SK-N-SH treated with all-trans-retinoic acid at 6 μM for 48 hours (cell line): Measurements from ENCODE around the gene ZDHHC4.

ENCODE experiments used
- ATAC-seq: fragments of 200-7000 bp; cut with Tn5 transposase; 3 replicates; pipeline ENCODE4 v1.9.1; 2020; ENCODE audit warnings: mild to moderate bottlenecking, moderate library complexity
- ARNTL ChIP-seq: fragments of 450-650 bp; formaldehyde crosslinking; IDR thresholded peaks from 2 replicates; pipeline ENCODE4 v1.5.0; 2020; ENCODE audit warnings: low read depth, mild to moderate bottlenecking, moderate library complexity, borderline replicate concordance
- BACH2 ChIP-seq: fragments of 250-450 bp; sonication (Bioruptor Pico); IDR thresholded peaks from 2 replicates; pipeline ENCODE4 v1.9.0; 2021; ENCODE audit warnings: mild to moderate bottlenecking, borderline replicate concordance
- CSDC2 ChIP-seq: fragments of 250-450 bp; sonication (Bioruptor Pico); IDR thresholded peaks from 2 replicates; pipeline ENCODE4 v1.5.0; 2020; ENCODE audit warnings: mild to moderate bottlenecking, moderate library complexity
- GLIS3 ChIP-seq: fragments of 250-450 bp; sonication (Bioruptor Pico); IDR thresholded peaks from 2 replicates; pipeline ENCODE4 v1.5.0; 2020; ENCODE audit warnings: mild to moderate bottlenecking, moderate library complexity
- ISL1 ChIP-seq: fragments of 250-450 bp; sonication (Bioruptor Pico); IDR thresholded peaks from 2 replicates; pipeline ENCODE4 v2.1.2; 2022; ENCODE audit warnings: mild to moderate bottlenecking, moderate library complexity
- OSR1 ChIP-seq: fragments of 250-450 bp; sonication (Bioruptor Pico); IDR thresholded peaks from 2 replicates; pipeline ENCODE4 v1.8.0; 2022; ENCODE audit warnings: moderate library complexity, mild to moderate bottlenecking, inconsistent platforms
- PPARA ChIP-seq: fragments of 250-450 bp; sonication (Bioruptor Pico); IDR thresholded peaks from 2 replicates; pipeline ENCODE4 v1.5.0; 2020; ENCODE audit warnings: mild to moderate bottlenecking, borderline replicate concordance
- RARB ChIP-seq: fragments of 250-450 bp; sonication (Bioruptor Pico); IDR thresholded peaks from 2 replicates; pipeline ENCODE4 v1.8.0; 2021; ENCODE audit warnings: mild to moderate bottlenecking, moderate library complexity
- SNAI2 ChIP-seq: fragments of 250-450 bp; sonication (Bioruptor Pico); IDR thresholded peaks from 2 replicates; pipeline ENCODE4 v1.5.0; 2020; ENCODE audit warnings: mild to moderate bottlenecking, moderate library complexity
- TCF4 ChIP-seq: fragments of 250-450 bp; sonication (Bioruptor Pico); IDR thresholded peaks from 2 replicates; pipeline ENCODE4 v1.8.0; 2021; ENCODE audit warnings: mild to moderate bottlenecking, moderate library complexity, borderline replicate concordance
- TOX ChIP-seq: fragments of 250-450 bp; sonication (Bioruptor Pico); IDR thresholded peaks from 2 replicates; pipeline ENCODE4 v1.8.0; 2021; ENCODE audit warnings: mild to moderate bottlenecking, moderate library complexity, borderline replicate concordance
- ZFP3 ChIP-seq: fragments of 250-450 bp; sonication (Bioruptor Pico); IDR thresholded peaks from 2 replicates; pipeline ENCODE4 v1.5.0; 2020; ENCODE audit warnings: mild to moderate bottlenecking, moderate library complexity
- ZFP30 ChIP-seq: fragments of 450-650 bp; formaldehyde crosslinking; IDR thresholded peaks from 2 replicates; pipeline ENCODE4 v1.5.0; 2022; ENCODE audit warnings: mild to moderate bottlenecking, moderate library complexity
- ZNF565 ChIP-seq: fragments of 450-650 bp; formaldehyde crosslinking; conservative IDR thresholded peaks from 2 replicates; pipeline ENCODE4 v1.5.0; 2020; ENCODE audit warnings: low read depth, mild to moderate bottlenecking, moderate library complexity
- ZNF70 ChIP-seq: fragments of 450-650 bp; formaldehyde crosslinking; IDR thresholded peaks from 2 replicates; pipeline ENCODE4 v1.5.0; 2020; ENCODE audit warnings: mild to moderate bottlenecking, moderate library complexity
- ZNF8 ChIP-seq: fragments of 450-650 bp; formaldehyde crosslinking; IDR thresholded peaks from 2 replicates; pipeline ENCODE4 v1.5.0; 2020; ENCODE audit warnings: mild to moderate bottlenecking, moderate library complexity
- TF ChIP-seq, protein P1 (sequence below): fragments of 250-450 bp; sonication (Bioruptor Pico); IDR thresholded peaks from 2 replicates; pipeline ENCODE4 v1.5.1; 2021; ENCODE audit warnings: mild to moderate bottlenecking, moderate library complexity
- TF ChIP-seq, protein P2 (sequence below): fragments of 250-450 bp; sonication (Bioruptor Pico); IDR thresholded peaks from 2 replicates; pipeline ENCODE4 v1.5.0; 2020; ENCODE audit warnings: mild to moderate bottlenecking, moderate library complexity
- TF ChIP-seq, protein P3 (sequence below): fragments of 250-450 bp; sonication (Bioruptor Pico); IDR thresholded peaks from 2 replicates; pipeline ENCODE4 v1.8.0; 2020; ENCODE audit warnings: mild to moderate bottlenecking, moderate library complexity, borderline replicate concordance
- TF ChIP-seq, protein P4 (sequence below): fragments of 250-450 bp; sonication (Bioruptor Pico); IDR thresholded peaks from 2 replicates; pipeline ENCODE4 v1.5.1; 2020; ENCODE audit warnings: low read depth, mild to moderate bottlenecking, moderate library complexity
- TF ChIP-seq, protein P5 (sequence below): fragments of 250-450 bp; sonication (Bioruptor Pico); IDR thresholded peaks from 2 replicates; pipeline ENCODE4 v1.8.0; 2021; ENCODE audit warnings: low read depth, mild to moderate bottlenecking, moderate library complexity, borderline replicate concordance

ZDHHC4 gene

DNA sequence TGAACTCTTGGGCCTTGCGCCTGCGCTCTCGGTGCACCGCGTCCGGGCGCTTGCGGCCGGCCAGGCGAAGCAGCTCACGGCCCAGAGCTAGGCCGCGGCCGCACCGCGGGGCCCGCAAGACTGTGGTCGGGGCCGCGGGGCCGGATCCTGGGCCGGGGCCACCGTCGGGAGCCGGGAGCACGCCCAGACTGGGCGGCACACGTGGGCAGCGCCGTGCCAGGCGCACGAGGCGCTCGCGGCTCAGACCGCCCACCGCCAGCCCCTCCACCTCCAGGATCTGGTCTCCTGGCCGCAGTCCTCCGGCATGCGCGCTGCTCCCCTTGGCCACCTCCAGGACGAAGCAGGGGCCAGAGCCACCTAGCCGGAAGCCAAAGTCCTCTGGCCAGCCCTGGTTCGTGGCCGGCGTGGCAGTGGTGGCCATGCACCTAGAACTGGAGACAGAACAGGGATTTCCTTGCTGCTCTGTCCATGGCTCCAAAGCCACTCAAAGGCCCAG lies 26.2 kb upstream of the ZDHHC4 start, which contains the start of gene GRID2IP:
Gene GRID2IP, minus strand, starts transcription at position 446 of the 496 bp plus-strand sequence. Its CDS starts 25 bp downstream, at position 421.
- no peak for ATAC-seq
- TF ChIP-seq TOX (CRISPR knock-in tag) = no peak
- TF ChIP-seq, protein P1, sequence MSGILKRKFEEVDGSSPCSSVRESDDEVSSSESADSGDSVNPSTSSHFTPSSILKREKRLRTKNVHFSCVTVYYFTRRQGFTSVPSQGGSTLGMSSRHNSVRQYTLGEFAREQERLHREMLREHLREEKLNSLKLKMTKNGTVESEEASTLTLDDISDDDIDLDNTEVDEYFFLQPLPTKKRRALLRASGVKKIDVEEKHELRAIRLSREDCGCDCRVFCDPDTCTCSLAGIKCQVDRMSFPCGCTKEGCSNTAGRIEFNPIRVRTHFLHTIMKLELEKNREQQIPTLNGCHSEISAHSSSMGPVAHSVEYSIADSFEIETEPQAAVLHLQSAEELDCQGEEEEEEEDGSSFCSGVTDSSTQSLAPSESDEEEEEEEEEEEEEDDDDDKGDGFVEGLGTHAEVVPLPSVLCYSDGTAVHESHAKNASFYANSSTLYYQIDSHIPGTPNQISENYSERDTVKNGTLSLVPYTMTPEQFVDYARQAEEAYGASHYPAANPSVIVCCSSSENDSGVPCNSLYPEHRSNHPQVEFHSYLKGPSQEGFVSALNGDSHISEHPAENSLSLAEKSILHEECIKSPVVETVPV (CRISPR knock-in tag) = no peak
- no peak for TF ChIP-seq SNAI2 (CRISPR knock-in tag)
- no peak for TF ChIP-seq ZFP3 (CRISPR knock-in tag)
- no peak for TF ChIP-seq OSR1 (CRISPR knock-in tag)
- TF ChIP-seq, protein P2, sequence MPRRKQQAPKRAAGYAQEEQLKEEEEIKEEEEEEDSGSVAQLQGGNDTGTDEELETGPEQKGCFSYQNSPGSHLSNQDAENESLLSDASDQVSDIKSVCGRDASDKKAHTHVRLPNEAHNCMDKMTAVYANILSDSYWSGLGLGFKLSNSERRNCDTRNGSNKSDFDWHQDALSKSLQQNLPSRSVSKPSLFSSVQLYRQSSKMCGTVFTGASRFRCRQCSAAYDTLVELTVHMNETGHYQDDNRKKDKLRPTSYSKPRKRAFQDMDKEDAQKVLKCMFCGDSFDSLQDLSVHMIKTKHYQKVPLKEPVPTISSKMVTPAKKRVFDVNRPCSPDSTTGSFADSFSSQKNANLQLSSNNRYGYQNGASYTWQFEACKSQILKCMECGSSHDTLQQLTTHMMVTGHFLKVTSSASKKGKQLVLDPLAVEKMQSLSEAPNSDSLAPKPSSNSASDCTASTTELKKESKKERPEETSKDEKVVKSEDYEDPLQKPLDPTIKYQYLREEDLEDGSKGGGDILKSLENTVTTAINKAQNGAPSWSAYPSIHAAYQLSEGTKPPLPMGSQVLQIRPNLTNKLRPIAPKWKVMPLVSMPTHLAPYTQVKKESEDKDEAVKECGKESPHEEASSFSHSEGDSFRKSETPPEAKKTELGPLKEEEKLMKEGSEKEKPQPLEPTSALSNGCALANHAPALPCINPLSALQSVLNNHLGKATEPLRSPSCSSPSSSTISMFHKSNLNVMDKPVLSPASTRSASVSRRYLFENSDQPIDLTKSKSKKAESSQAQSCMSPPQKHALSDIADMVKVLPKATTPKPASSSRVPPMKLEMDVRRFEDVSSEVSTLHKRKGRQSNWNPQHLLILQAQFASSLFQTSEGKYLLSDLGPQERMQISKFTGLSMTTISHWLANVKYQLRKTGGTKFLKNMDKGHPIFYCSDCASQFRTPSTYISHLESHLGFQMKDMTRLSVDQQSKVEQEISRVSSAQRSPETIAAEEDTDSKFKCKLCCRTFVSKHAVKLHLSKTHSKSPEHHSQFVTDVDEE (CRISPR knock-in tag) = no peak
- TF ChIP-seq ZNF8 (CRISPR knock-in tag) = no peak
- no peak for TF ChIP-seq ZNF70 (CRISPR knock-in tag)
- TF ChIP-seq BACH2 (CRISPR knock-in tag) = no peak
- TF ChIP-seq ZFP30 = no peak
- TF ChIP-seq ISL1 (CRISPR knock-in tag) = no peak
- TF ChIP-seq RARB (CRISPR knock-in tag) = no peak
- TF ChIP-seq, protein P3, sequence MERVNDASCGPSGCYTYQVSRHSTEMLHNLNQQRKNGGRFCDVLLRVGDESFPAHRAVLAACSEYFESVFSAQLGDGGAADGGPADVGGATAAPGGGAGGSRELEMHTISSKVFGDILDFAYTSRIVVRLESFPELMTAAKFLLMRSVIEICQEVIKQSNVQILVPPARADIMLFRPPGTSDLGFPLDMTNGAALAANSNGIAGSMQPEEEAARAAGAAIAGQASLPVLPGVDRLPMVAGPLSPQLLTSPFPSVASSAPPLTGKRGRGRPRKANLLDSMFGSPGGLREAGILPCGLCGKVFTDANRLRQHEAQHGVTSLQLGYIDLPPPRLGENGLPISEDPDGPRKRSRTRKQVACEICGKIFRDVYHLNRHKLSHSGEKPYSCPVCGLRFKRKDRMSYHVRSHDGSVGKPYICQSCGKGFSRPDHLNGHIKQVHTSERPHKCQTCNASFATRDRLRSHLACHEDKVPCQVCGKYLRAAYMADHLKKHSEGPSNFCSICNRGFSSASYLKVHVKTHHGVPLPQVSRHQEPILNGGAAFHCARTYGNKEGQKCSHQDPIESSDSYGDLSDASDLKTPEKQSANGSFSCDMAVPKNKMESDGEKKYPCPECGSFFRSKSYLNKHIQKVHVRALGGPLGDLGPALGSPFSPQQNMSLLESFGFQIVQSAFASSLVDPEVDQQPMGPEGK = no peak
- no peak for TF ChIP-seq PPARA (CRISPR knock-in tag)
- no peak for TF ChIP-seq ARNTL (CRISPR knock-in tag)
- no peak for TF ChIP-seq GLIS3 (CRISPR knock-in tag)
- no peak for TF ChIP-seq TCF4 (CRISPR knock-in tag)
- no peak for TF ChIP-seq CSDC2
- TF ChIP-seq, protein P4, sequence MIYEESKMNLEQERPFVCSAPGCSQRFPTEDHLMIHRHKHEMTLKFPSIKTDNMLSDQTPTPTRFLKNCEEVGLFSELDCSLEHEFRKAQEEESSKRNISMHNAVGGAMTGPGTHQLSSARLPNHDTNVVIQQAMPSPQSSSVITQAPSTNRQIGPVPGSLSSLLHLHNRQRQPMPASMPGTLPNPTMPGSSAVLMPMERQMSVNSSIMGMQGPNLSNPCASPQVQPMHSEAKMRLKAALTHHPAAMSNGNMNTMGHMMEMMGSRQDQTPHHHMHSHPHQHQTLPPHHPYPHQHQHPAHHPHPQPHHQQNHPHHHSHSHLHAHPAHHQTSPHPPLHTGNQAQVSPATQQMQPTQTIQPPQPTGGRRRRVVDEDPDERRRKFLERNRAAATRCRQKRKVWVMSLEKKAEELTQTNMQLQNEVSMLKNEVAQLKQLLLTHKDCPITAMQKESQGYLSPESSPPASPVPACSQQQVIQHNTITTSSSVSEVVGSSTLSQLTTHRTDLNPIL (CRISPR knock-in tag) = no peak
- TF ChIP-seq, all 23 proteins: peak for 0

DNA sequence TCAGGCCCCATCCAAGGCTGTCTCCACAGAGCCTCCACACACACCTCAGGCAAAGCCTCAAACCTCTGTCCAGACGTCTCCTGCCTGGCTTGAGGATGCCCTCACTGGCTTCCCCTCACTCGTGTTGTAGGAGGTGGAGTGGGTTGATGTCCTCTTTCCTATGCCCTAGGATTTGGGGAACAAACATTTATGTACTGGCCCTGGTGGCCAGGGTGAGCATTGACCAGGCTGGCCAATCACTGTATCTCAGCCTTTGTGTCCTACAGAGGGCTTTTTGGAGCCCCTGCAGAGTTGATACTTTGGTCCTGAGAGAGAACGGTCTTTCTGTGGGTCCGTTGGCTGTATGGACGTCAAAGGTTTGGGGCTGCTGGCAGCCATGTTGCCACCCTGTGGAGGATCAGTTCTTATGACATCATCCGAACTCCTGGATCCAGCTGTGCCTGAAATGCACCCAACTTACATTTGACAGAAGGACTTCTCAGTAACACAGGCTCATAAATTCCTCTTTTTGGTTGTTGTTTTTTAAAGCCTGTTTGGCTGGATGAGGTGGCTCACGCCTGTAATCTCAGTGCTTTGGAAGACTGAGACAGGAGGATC lies 23.7 kb upstream of the ZDHHC4 start:
- ATAC-seq = peak; percentile 64
- no peak for TF ChIP-seq ZNF565 (CRISPR knock-in tag)

DNA sequence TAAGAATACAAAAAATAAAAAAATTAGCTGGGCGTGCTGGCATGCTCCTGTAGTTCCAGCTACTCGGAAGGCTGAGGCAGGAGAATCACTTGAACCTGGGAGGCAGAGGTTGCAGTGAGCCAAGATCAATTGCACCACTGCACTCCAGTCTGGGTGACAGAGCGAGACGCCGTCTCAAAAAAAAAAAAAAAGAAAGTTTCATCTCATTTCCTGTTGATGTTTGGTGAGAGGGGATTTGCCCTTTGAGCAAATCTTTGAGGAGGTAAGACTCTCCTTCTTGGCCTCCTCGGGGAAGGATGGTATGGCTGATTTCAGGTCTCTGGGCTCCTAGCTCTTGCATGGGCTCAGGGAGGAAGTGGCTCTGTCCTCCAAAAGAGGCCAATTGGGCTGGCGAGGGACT lies 22.4 kb upstream of the ZDHHC4 start:
- TF ChIP-seq, protein P5, sequence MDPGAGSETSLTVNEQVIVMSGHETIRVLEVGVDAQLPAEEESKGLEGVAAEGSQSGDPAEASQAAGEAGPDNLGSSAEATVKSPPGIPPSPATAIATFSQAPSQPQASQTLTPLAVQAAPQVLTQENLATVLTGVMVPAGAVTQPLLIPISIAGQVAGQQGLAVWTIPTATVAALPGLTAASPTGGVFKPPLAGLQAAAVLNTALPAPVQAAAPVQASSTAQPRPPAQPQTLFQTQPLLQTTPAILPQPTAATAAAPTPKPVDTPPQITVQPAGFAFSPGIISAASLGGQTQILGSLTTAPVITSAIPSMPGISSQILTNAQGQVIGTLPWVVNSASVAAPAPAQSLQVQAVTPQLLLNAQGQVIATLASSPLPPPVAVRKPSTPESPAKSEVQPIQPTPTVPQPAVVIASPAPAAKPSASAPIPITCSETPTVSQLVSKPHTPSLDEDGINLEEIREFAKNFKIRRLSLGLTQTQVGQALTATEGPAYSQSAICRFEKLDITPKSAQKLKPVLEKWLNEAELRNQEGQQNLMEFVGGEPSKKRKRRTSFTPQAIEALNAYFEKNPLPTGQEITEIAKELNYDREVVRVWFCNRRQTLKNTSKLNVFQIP = no peak
- TF ChIP-seq ZNF70 (CRISPR knock-in tag) (no peak), PPARA (CRISPR knock-in tag) (no peak), ZNF8 (CRISPR knock-in tag) (no peak), GLIS3 (CRISPR knock-in tag) (no peak), SNAI2 (CRISPR knock-in tag) (no peak), CSDC2 (no peak), ZFP30 (no peak), TOX (CRISPR knock-in tag) (no peak), BACH2 (CRISPR knock-in tag) (no peak), ZNF565 (CRISPR knock-in tag) (no peak)
- TF ChIP-seq, protein P1 (CRISPR knock-in tag) = no peak
- TF ChIP-seq, protein P2 (CRISPR knock-in tag) = no peak
- TF ChIP-seq, all 23 proteins: peak for 0
- ATAC-seq = no peak
